VCaP (cell line): ENCODE measurements around the gene LY6G6C.

Source experiments
- H3K27ac ChIP-seq: fragments of 450-650 bp; 2 replicates; pipeline ENCODE4 v1.5.1; 2017
- TF ChIP-seq, protein P1 (sequence below): fragments of 450-650 bp; conservative IDR thresholded peaks from 2 replicates; pipeline ENCODE4 v1.5.1; 2017; ENCODE audit warnings: mild to moderate bottlenecking, moderate library complexity

Gene LY6G6C

DNA sequence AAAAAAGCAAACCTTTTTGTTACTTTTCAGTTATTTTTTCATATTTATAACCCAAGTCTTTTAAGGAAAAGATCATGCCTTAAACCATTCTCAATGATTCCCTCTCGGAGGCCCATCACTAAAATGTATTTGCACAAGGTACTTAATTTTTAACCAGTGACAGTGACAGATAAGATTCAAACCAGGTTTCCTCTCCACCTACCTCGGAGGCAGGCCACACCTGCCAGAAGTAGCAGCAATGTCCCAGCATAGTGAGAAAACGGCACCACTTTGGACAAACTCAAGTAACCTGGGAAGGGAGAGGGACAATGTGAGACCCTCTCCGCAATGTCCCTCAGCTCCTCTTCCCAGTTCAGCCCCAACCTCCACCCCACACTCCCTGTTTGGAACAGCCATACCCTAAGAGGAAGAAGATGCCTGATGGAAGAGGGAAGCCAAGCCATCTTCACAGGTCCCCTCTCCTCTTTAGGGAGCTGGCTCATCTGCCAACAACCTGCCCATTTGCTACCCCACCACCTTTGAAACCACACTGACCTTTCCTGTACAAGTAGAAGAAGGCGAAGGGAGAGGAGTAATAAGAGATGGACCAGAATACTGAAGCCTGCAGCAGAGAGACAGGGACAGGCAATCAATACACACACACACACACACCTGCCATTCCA, 20.7 kb downstream of the LY6G6C start:
- no peak overlapping the region; the same call in 1 of the 2 replicates for H3K27ac ChIP-seq
- TF ChIP-seq, protein P1, sequence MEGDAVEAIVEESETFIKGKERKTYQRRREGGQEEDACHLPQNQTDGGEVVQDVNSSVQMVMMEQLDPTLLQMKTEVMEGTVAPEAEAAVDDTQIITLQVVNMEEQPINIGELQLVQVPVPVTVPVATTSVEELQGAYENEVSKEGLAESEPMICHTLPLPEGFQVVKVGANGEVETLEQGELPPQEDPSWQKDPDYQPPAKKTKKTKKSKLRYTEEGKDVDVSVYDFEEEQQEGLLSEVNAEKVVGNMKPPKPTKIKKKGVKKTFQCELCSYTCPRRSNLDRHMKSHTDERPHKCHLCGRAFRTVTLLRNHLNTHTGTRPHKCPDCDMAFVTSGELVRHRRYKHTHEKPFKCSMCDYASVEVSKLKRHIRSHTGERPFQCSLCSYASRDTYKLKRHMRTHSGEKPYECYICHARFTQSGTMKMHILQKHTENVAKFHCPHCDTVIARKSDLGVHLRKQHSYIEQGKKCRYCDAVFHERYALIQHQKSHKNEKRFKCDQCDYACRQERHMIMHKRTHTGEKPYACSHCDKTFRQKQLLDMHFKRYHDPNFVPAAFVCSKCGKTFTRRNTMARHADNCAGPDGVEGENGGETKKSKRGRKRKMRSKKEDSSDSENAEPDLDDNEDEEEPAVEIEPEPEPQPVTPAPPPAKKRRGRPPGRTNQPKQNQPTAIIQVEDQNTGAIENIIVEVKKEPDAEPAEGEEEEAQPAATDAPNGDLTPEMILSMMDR = no peak

DNA sequence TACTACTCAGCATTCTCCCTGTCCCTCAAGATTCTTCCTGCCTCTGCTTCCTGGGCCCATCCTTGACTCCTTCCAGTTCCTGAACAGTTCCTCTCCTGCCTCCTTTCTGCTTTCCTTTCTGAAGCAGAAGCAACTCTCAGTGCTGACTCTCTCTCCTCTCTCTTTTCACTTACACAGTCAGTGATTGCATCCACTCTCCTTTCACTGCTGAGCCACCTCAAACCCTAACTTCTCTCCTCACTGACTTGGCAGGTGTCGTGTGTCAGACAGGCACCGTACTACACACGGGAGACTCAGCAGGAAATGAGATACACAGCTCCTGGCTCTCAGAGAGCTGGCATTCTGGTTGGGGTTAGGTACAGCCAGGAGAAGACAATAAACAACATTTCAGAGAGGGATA, 24.0 kb downstream of the LY6G6C start:
- TF ChIP-seq, protein P1 = no peak
- no peak overlapping the region for H3K27ac ChIP-seq

DNA sequence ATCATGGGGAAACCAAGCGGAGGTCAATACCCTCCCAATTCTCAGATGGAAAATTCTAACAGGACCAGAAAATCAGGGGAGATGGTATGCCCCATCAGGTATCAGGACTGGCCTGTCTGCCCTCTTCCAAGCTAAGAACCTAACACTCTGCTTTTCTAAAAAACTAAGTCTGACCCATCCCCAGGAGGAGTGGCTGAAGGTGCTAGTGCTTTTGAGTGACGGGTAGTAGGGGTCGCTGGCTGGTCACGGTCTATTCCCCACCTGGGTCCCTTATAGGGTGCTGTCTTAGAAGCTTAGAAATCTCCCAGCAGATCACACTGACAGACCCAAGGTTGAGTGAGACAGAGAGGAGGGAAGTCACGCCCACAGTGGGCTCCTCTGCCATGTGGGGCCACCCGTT, 28.0 kb downstream of the LY6G6C start:
- no peak overlapping the region for H3K27ac ChIP-seq
- TF ChIP-seq, protein P1 = no peak

DNA sequence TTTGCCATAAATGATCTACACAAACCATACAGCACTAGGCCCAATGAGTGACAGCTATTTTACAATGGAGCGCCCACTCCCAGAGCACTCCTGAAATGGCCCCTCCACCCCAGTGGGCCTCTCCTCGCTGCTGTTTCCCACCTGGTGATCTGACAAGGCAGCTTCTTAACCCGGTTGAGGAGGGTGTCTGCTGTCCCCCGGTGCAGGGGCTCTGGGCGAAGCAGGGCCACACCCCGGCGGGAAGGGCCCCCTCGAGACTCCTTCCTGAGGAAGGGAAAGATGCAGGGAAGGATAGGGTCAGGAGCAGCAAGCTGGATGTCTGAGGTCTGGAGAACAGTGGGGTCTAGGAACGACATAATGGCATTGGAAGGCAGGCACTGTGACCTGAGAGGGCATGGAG, 28.7 kb downstream of the LY6G6C start:
- no peak overlapping the region for H3K27ac ChIP-seq
- TF ChIP-seq, protein P1 = no peak

DNA sequence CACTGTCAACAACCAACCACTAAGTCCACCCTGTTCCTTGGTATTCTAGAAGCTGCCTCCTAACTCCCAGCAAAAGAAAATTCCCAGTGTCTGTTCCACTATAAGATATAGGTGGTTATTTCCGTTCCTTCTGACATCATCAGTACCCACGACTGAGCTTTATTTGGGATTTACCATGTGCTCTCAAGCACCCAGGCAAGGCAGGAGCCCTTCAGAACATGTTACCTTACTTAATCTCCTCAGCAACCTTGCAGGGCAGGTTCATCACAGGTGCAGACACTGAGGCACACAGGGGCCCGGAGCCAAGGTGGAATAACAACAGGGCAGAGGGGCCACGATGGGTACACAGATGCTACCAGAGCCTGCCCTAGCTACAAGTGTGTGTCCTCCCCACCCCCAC, 29.2 kb downstream of the LY6G6C start:
- TF ChIP-seq, protein P1 = no peak
- no peak overlapping the region for H3K27ac ChIP-seq

- TF ChIP-seq, protein P1 = no peak
- no peak overlapping the region for H3K27ac ChIP-seq
Observed at GRCh38 chr6:31691564-31692108, 29.9 kb downstream of the LY6G6C start.

DNA sequence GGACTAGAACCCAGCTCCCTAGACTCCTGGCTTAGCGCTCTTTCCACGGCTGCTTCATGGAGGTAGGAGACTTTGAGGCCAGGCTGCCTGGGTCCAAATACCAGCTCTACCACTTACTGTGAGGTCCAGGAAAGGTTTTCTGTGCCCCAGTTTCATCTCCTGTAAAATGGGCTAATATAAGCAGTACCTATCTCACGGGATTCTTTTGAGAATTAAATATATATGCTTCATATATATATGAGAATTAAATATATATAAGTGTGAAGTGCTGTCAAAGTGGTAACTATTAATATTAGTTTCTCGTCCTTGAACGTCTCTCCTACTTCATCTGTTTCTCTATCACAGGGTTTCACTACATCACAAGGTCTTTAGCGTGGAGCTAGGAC, 30.5 kb downstream of the LY6G6C start:
- TF ChIP-seq, protein P1 = no peak
- no peak overlapping the region for H3K27ac ChIP-seq
